AG04450 (cell line): ENCODE measurements around the gene IGSF11. TPM values are rescaled to one million over a fixed set of nuclear protein-coding genes. Genes with fewer than 3 reads are reported as not detected.

Experiments used
- CTCF ChIA-PET: fragments of 300-600, 350-600 bp; formaldehyde crosslinking; extraction: SDS; loops from one replicate; lab custom pipeline; 2022; ENCODE audit warnings: antibody characterized with exemption, inconsistent platforms; lab: Charles Lee
- POLR2A ChIA-PET: fragments of 350-600 bp; formaldehyde crosslinking; extraction: SDS; loops from one replicate; lab custom pipeline; 2021; ENCODE audit warnings: antibody characterized with exemption, inconsistent platforms; lab: Yijun Ruan, JAX
- DNase-seq: peaks from one replicate; pipeline ENCODE4 v3.0.0-alpha.2; 2011; ENCODE audit warnings: low read depth, low spot score
- H3K27ac ChIP-seq: one replicate; pipeline ENCODE4 v1.5.1; 2012; ENCODE audit warnings: low read depth, low read length, control low read depth
- H3K27me3 ChIP-seq: one replicate; pipeline ENCODE4 v1.6.0; 2012; ENCODE audit warnings: low read length; ENCODE audit not compliant: control insufficient read depth, insufficient read depth
- H3K4me3 ChIP-seq: 2 replicates; pipeline ENCODE4 v1.5.1; 2011; ENCODE audit warnings: mild to moderate bottlenecking, low read depth, low read length, control low read depth
- H3K9me3 ChIP-seq: 2 replicates; pipeline ENCODE4 v1.5.1; 2012; ENCODE audit warnings: low read length; ENCODE audit not compliant: control insufficient read depth, insufficient read depth
- CTCF ChIP-seq: IDR thresholded peaks from 2 replicates; pipeline ENCODE4 v1.5.1; 2011; ENCODE audit warnings: low read depth, low read length, control low read depth, inconsistent platforms
- polyA plus RNA-seq: library from polyadenylated mRNA; depleted of rRNA; stranded (reverse); fragments of >200 nt; gene quantifications from 2 replicates; pipeline ENCODE4 v1.2.3, GENCODE V29; 2011

The IGSF11 gene
- polyA plus RNA-seq, 1 experiment, result 0.05 TPM

- Histone ChIP-seq H3K4me3 (no peak overlapping the region), H3K9me3 (no peaks in the 10 kb centered on the region), H3K27me3 (peaks cover 14% of the 10 kb centered on the region), H3K27ac (no peak overlapping the region)
- ChIA-PET POLR2A (no interaction called here), CTCF (interaction anchor here (0.8 to 5.6 kb wide), 7 partner anchors 10 to 208 kb away, joined by 3 to 76 read pairs (median 5); partner anchors contain the start of gene B4GALT4)
- no peak for TF ChIP-seq CTCF
- no peak for DNase-seq
Observed at GRCh38 chr3:119033393-119034255, 1.0 kb downstream of the IGSF11 start.

GRCh38 chr3:119025171-119025795, 9.4 kb downstream of the IGSF11 start:
- Histone ChIP-seq H3K27me3 (no peaks in the 10 kb centered on the region), H3K9me3 (no peaks in the 10 kb centered on the region), H3K4me3 (no peak overlapping the region), H3K27ac (no peak overlapping the region)
- CTCF ChIA-PET, result interaction anchor here (2.7 kb wide), 1 partner anchor 9 kb away, joined by 13 read pairs; the partner anchor contains the start of gene IGSF11
- POLR2A ChIA-PET, result no interaction called here
- no peak for TF ChIP-seq CTCF
- no peak for DNase-seq

GRCh38 chr3:119019767-119020518, 14.7 kb downstream of the IGSF11 start:
- no peak overlapping the region for H3K4me3 ChIP-seq
- H3K27ac ChIP-seq, result no peak overlapping the region
- no peak for TF ChIP-seq CTCF
- no peaks in the 10 kb centered on the region for H3K9me3 ChIP-seq
- ChIA-PET POLR2A (no interaction called here), CTCF (no interaction called here)
- no peak for DNase-seq
- H3K27me3 ChIP-seq, result no peaks in the 10 kb centered on the region

- DNase-seq, result no peak
- Histone ChIP-seq H3K9me3 (no peaks in the 10 kb centered on the region), H3K4me3 (no peak overlapping the region), H3K27me3 (no peaks in the 10 kb centered on the region), H3K27ac (no peak overlapping the region)
- no peak for TF ChIP-seq CTCF
- ChIA-PET POLR2A (no interaction called here), CTCF (no interaction called here)
Observed at GRCh38 chr3:119018690-119019463, 15.8 kb downstream of the IGSF11 start.
